ENCODE data around the gene TXLNG. TPM values are rescaled to one million over a fixed set of nuclear protein-coding genes. Genes with fewer than 3 reads are reported as not detected.

TXLNG gene
- total RNA-seq, 1 experiment from 2014 or later = 17.4 TPM

GRCh38 chrX:16785247-16786138, 773 bp upstream of the TXLNG start:
- Histone ChIP-seq H2AFZ (peak overlapping the region; percentile 94), H3K27me3 (ENCODE audit: insufficient read depth, low read depth) (no peaks in the 10 kb centered on the region), H3K4me1 (replicated peaks; ENCODE audit: insufficient read depth) (0 out of 2 replicates have a peak, but pooled peaks cover 5% of the 10 kb centered on the region), H4K20me1 (ENCODE audit: insufficient read depth) (peaks cover 15% of the 10 kb centered on the region), H3K79me2 (ENCODE audit: low read depth) (peaks cover 38% of the 10 kb centered on the region), H3K36me3 (ENCODE audit: low read depth) (no peaks in the 10 kb centered on the region), H3K9me2 (ENCODE audit: insufficient read depth) (no peaks in the 10 kb centered on the region), H3K9me3 (ENCODE audit: insufficient read depth, low read depth) (no peaks in the 10 kb centered on the region), H3K27ac (0 out of 2 replicates have a peak overlapping the region, but pooled peaks have one; percentile 24), H3K4me2 (peak overlapping the region; percentile 82), H3K4me3 (peak overlapping the region; percentile 80), H3F3A (ENCODE audit: insufficient read depth, low read depth) (peaks cover 4% of the 10 kb centered on the region; the same call in 1 of the 2 replicates)
- intact Hi-C loops (cut with micrococcal nuclease; ENCODE audit: unreplicated experiment) = loop anchor here (1.0 to 2.0 kb wide), 2 partner anchors 14 to 67 kb away; partner anchors contain the start of gene SYAP1
- DNase-seq = peak in 1 of 2 experiments; percentile 5
- POLR2A ChIA-PET (ENCODE audit: unreplicated experiment) = interaction anchor here (0.7 kb wide), 1 partner anchor 768 kb away, joined by 4 read pairs; no protein-coding TSS in a partner anchor
- TF ChIP-seq CTCF (conservative IDR thresholded peaks at IDR 0.05) (no peak), EZH2 (IDR thresholded peaks at IDR 0.05; ENCODE audit: low read depth) (no peak)
- TSS peak; percentile 94 for BruUV-seq (replicated peaks)
- CTCF ChIA-PET = no interaction called here

- intact Hi-C loops (cut with micrococcal nuclease; ENCODE audit: unreplicated experiment) = loop anchor here (1.0 to 2.0 kb wide), 2 partner anchors 16 to 68 kb away; partner anchors contain the start of gene SYAP1
- Histone ChIP-seq H3K79me2 (ENCODE audit: low read depth) (peaks cover 54% of the 10 kb centered on the region), H3K9me3 (ENCODE audit: insufficient read depth, low read depth) (no peaks in the 10 kb centered on the region), H3K4me2 (peak overlapping the region; percentile 82), H3K9me2 (ENCODE audit: insufficient read depth) (no peaks in the 10 kb centered on the region), H3K27ac (peak overlapping the region; percentile 63), H3K27me3 (ENCODE audit: insufficient read depth, low read depth) (no peaks in the 10 kb centered on the region), H3K4me1 (replicated peaks; ENCODE audit: insufficient read depth) (0 out of 2 replicates have a peak, but pooled peaks cover 5% of the 10 kb centered on the region), H3K4me3 (peak overlapping the region; percentile 80), H4K20me1 (ENCODE audit: insufficient read depth) (peaks cover 24% of the 10 kb centered on the region), H3F3A (ENCODE audit: insufficient read depth, low read depth) (peaks cover 4% of the 10 kb centered on the region; the same call in 1 of the 2 replicates), H3K36me3 (ENCODE audit: low read depth) (no peaks in the 10 kb centered on the region; the same call in 1 of the 2 replicates), H2AFZ (peak overlapping the region; percentile 79; the same call in 1 of the 2 replicates)
- POLR2A ChIA-PET (ENCODE audit: unreplicated experiment) = no interaction called here
- BruUV-seq (replicated peaks) = TSS peak; percentile 53
- peak; percentile 11 to 35 for DNase-seq
- TF ChIP-seq EZH2 (IDR thresholded peaks at IDR 0.05; ENCODE audit: low read depth) (no peak), CTCF (conservative IDR thresholded peaks at IDR 0.05) (no peak)
- CTCF ChIA-PET = no interaction called here
Measured at GRCh38 chrX:16786791-16787735, 797 bp downstream of the TXLNG start.

GRCh38 chrX:16788477-16788876, 2.2 kb downstream of the TXLNG start:
- H2AFZ ChIP-seq = no peak overlapping the region
- no peak for DNase-seq
- no TSS peak for BruUV-seq (replicated peaks)
- no peaks in the 10 kb centered on the region for H3K9me3 ChIP-seq (ENCODE audit: insufficient read depth, low read depth)
- no peak overlapping the region for H3K27ac ChIP-seq
- TF ChIP-seq CTCF (conservative IDR thresholded peaks at IDR 0.05) = no peak
- no peak for TF ChIP-seq EZH2 (IDR thresholded peaks at IDR 0.05; ENCODE audit: low read depth)
- H4K20me1 ChIP-seq (ENCODE audit: insufficient read depth) = peaks cover 24% of the 10 kb centered on the region
- peaks cover 4% of the 10 kb centered on the region; the same call in 1 of the 2 replicates for H3F3A ChIP-seq (ENCODE audit: insufficient read depth, low read depth)
- no peak overlapping the region; the same call in 1 of the 2 replicates for H3K4me2 ChIP-seq
- 0 out of 2 replicates have a peak, but pooled peaks cover 5% of the 10 kb centered on the region for H3K4me1 ChIP-seq (replicated peaks; ENCODE audit: insufficient read depth)
- H3K36me3 ChIP-seq (ENCODE audit: low read depth) = no peaks in the 10 kb centered on the region; the same call in 1 of the 2 replicates
- intact Hi-C loops (cut with micrococcal nuclease; ENCODE audit: unreplicated experiment) = no loop called here
- ChIA-PET POLR2A (ENCODE audit: unreplicated experiment) (no interaction called here), CTCF (no interaction called here)
- H3K4me3 ChIP-seq = no peak overlapping the region
- H3K27me3 ChIP-seq (ENCODE audit: insufficient read depth, low read depth) = no peaks in the 10 kb centered on the region
- H3K79me2 ChIP-seq (ENCODE audit: low read depth) = peaks cover 58% of the 10 kb centered on the region
- H3K9me2 ChIP-seq (ENCODE audit: insufficient read depth) = no peaks in the 10 kb centered on the region
